CD14-positive monocyte (primary cell): ENCODE results near the gene TCAF1. TPM values are rescaled to one million over a fixed set of nuclear protein-coding genes. Genes with fewer than 3 reads are reported as not detected.
"Not testable (repeated sequence)": the region's sequence is repeated elsewhere in the genome, so short reads cannot be mapped to it uniquely, and the experiment has no call there.

ENCODE experiments used
- DNase-seq, 3 donors: peaks; one replicate each; pipeline ENCODE4 v3.0.0-alpha.2; 2011 to 2022
- H2AFZ ChIP-seq: 2 replicates; pipeline ENCODE4 v1.6.0; 2012; ENCODE audit warnings: mild to moderate bottlenecking, low read depth, low read length, inconsistent platforms; ENCODE audit not compliant: insufficient read depth, poor library complexity, severe bottlenecking
- H3K27ac ChIP-seq, 2 donors: 1 replicate in 1 of 2; 2 replicates in 1 of 2; pipeline ENCODE4 v1.5.1; 2012 to 2013; ENCODE audit warnings: low read length in 2 of 2, control low read depth in 1 of 2, inconsistent platforms in 1 of 2, low read depth in 1 of 2, mild to moderate bottlenecking in 1 of 2
- H3K27me3 ChIP-seq, 2 donors: one replicate each; pipeline versions ENCODE4 v1.6.0 to v1.6.1; 2011 to 2013; ENCODE audit warnings: low read length in 2 of 2; ENCODE audit not compliant: control insufficient read depth in 2 of 2, insufficient read depth in 2 of 2
- H3K36me3 ChIP-seq, 2 donors: replicated peaks in 1 of 2; 1 replicate in 1 of 2; 2 replicates in 1 of 2; pipeline versions ENCODE4 v1.5.1 to v1.6.1; 2012 to 2013; ENCODE audit warnings: low read length in 2 of 2, control low read depth in 1 of 2, inconsistent platforms in 1 of 2, mild to moderate bottlenecking in 1 of 2; ENCODE audit not compliant: insufficient read depth in 2 of 2, control insufficient read depth in 1 of 2
- H3K4me1 ChIP-seq, 2 donors: 1 replicate in 1 of 2; 2 replicates in 1 of 2; pipeline versions ENCODE4 v1.5.1 to v1.6.1; 2012 to 2013; ENCODE audit warnings: low read length in 2 of 2, control low read depth in 1 of 2, inconsistent platforms in 1 of 2, mild to moderate bottlenecking in 1 of 2, moderate library complexity in 1 of 2; ENCODE audit not compliant: insufficient read depth in 2 of 2, control insufficient read depth in 1 of 2
- H3K4me2 ChIP-seq: replicated peaks from 2 replicates; pipeline ENCODE3; 2012; ENCODE audit warnings: low read length, moderate library complexity, mild to moderate bottlenecking; ENCODE audit not compliant: poor library complexity, severe bottlenecking; ENCODE audit errors: extremely low read depth
- H3K4me3 ChIP-seq, 3 experiments: fragments of 200-600 bp in 1 of 3; sonication (generic) in 1 of 3; replicated peaks in 1 of 3; 1 replicate in 2 of 3; 2 replicates in 1 of 3; pipeline ENCODE4 v1.5.1; 2011 to 2013; ENCODE audit warnings: low read length in 3 of 3, mild to moderate bottlenecking in 3 of 3, control low read depth in 2 of 3, low read depth in 2 of 3, inconsistent platforms in 1 of 3, moderate library complexity in 1 of 3
- H3K79me2 ChIP-seq: 2 replicates; pipeline ENCODE4 v1.6.0; 2012; ENCODE audit warnings: mild to moderate bottlenecking, control low read depth, inconsistent platforms, low read length, moderate library complexity; ENCODE audit not compliant: insufficient read depth
- H3K9ac ChIP-seq: 2 replicates; pipeline ENCODE4 v1.6.0; 2017; ENCODE audit warnings: low read length, mild to moderate bottlenecking; ENCODE audit not compliant: insufficient read depth, poor library complexity, severe bottlenecking
- H3K9me3 ChIP-seq, 2 donors: replicated peaks in 1 of 2; 1 replicate in 1 of 2; 2 replicates in 1 of 2; pipeline versions ENCODE4 v1.5.1 to v1.6.1; 2012 to 2013; ENCODE audit warnings: low read length in 2 of 2, control low read depth in 1 of 2; ENCODE audit not compliant: control insufficient read depth in 1 of 2, insufficient read depth in 1 of 2
- H4K20me1 ChIP-seq: 2 replicates; pipeline ENCODE4 v1.6.0; 2012; ENCODE audit warnings: mild to moderate bottlenecking, low read length, control low read depth, moderate library complexity; ENCODE audit not compliant: insufficient read depth
- H3K27ac Mint-ChIP-seq, 7 donors: one replicate each; pipeline ENCODE4 v1.8.0; 2020; ENCODE audit warnings: mild to moderate bottlenecking in 7 of 7, mixed read lengths in 7 of 7, moderate library complexity in 6 of 7, inconsistent platforms in 2 of 7
- H3K27me3 Mint-ChIP-seq, 3 donors: one replicate each; pipeline ENCODE4 v1.8.0; 2021 to 2022; ENCODE audit warnings: low read depth in 3 of 3, mild to moderate bottlenecking in 3 of 3, mixed read lengths in 3 of 3, moderate library complexity in 3 of 3, inconsistent platforms in 1 of 3
- H3K36me3 Mint-ChIP-seq, 2 donors: one replicate each; pipeline ENCODE4 v1.8.0; 2020; ENCODE audit warnings: mixed read lengths in 2 of 2, inconsistent platforms in 1 of 2, mild to moderate bottlenecking in 1 of 2
- H3K4me1 Mint-ChIP-seq: one replicate; pipeline ENCODE4 v1.8.0; 2020; ENCODE audit warnings: mild to moderate bottlenecking, mixed read lengths
- H3K4me3 Mint-ChIP-seq, 2 donors: one replicate each; pipeline ENCODE4 v1.8.0; 2020; ENCODE audit warnings: mild to moderate bottlenecking in 2 of 2, mixed read lengths in 2 of 2, moderate library complexity in 1 of 2
- H3K9me3 Mint-ChIP-seq, 7 donors: one replicate each; pipeline ENCODE4 v1.8.0; 2020 to 2022; ENCODE audit warnings: mixed read lengths in 7 of 7, mild to moderate bottlenecking in 6 of 7, moderate library complexity in 6 of 7, inconsistent platforms in 2 of 7
- WGBS: methylation state at CpG from one replicate; pipeline ENCODE4 v1.1.5; 2013; ENCODE audit warnings: missing lambda C conversion rate; ENCODE audit not compliant: insufficient coverage; 5-methylcytosine and 5-hydroxymethylcytosine counted together
- intact Hi-C, 2 donors: fragments of 100-400 bp; cut with micrococcal nuclease; formaldehyde crosslinking; loops; one replicate each; pipeline versions ENCODE4 v1.15.0 to v1.15.1; 2023
- polyA plus RNA-seq, 3 donors: library from polyadenylated mRNA; depleted of rRNA in 1 of 3; unstranded in 2 of 3; stranded (reverse) in 1 of 3; fragments of 300-500 nt in 2 of 3; fragments of >200 nt in 1 of 3; fragmentation: Illumina TruSeq in 2 of 3; gene quantifications; 1 replicate in 2 of 3; 2 replicates in 1 of 3; pipeline ENCODE4 v1.2.3, GENCODE V29; 2012 to 2021

TCAF1 gene
- polyA plus RNA-seq, 3 donors, result 1.8 to 3.3 (median 3.0) TPM

- H4K20me1 ChIP-seq, H3K27ac ChIP-seq, H3K27me3 ChIP-seq, H3K36me3 Mint-ChIP-seq, H3K4me3 ChIP-seq, intact Hi-C loops, H3K4me2 ChIP-seq, H3K4me3 Mint-ChIP-seq, H3K9ac ChIP-seq, H3K9me3 ChIP-seq, H3K4me1 Mint-ChIP-seq, H3K36me3 ChIP-seq, DNase-seq, H3K4me1 ChIP-seq, H2AFZ ChIP-seq, H3K9me3 Mint-ChIP-seq, H3K79me2 ChIP-seq, H3K27me3 Mint-ChIP-seq, H3K27ac Mint-ChIP-seq: not testable (repeated sequence)
- WGBS, result no CpG with 5 or more reads among the region's 7 CpGs
Measured at GRCh38 chr7:143824295-143825135, 77.5 kb downstream of the TCAF1 start.

DNA sequence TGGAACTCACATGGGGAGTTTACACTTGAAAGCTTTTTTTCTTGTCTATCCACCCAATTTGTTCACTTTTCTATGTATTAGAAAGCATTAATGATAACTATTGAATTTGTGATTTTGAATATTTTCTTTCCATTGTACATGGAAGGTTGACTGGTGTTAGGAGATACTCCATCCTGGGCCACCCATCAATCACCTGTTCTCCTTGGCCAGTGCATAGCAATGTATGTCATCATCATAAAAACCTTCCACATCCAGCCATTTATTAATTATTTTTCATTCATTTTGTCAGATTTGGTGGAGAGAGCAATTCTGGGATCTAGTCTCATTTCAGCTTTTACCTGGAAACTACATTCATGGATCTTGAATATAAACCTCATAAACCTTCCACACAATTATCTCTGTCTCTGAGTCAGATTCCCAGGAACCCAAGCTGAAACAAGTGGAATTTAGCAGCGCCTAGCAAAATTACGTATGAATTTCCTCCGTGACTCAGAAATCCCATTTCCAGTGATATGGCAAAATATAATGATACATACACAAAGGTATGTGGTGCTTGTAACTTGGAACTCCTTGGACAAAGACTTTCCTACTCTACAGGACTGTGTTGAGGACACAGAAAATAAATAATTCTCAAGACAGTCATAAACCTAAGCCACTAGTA is 78.2 kb downstream of the TCAF1 start:
- H3K4me3 Mint-ChIP-seq, H3K27ac Mint-ChIP-seq, DNase-seq, H3K4me2 ChIP-seq, H3K27me3 Mint-ChIP-seq, H3K4me3 ChIP-seq, intact Hi-C loops, H4K20me1 ChIP-seq, H3K36me3 ChIP-seq, H3K9ac ChIP-seq, H3K4me1 Mint-ChIP-seq, H3K79me2 ChIP-seq, H3K27me3 ChIP-seq, H3K36me3 Mint-ChIP-seq, H3K9me3 ChIP-seq, H3K9me3 Mint-ChIP-seq, H3K4me1 ChIP-seq, H2AFZ ChIP-seq, H3K27ac ChIP-seq: not testable (repeated sequence)
- no CpG with 5 or more reads among the region's 3 CpGs for WGBS

DNA sequence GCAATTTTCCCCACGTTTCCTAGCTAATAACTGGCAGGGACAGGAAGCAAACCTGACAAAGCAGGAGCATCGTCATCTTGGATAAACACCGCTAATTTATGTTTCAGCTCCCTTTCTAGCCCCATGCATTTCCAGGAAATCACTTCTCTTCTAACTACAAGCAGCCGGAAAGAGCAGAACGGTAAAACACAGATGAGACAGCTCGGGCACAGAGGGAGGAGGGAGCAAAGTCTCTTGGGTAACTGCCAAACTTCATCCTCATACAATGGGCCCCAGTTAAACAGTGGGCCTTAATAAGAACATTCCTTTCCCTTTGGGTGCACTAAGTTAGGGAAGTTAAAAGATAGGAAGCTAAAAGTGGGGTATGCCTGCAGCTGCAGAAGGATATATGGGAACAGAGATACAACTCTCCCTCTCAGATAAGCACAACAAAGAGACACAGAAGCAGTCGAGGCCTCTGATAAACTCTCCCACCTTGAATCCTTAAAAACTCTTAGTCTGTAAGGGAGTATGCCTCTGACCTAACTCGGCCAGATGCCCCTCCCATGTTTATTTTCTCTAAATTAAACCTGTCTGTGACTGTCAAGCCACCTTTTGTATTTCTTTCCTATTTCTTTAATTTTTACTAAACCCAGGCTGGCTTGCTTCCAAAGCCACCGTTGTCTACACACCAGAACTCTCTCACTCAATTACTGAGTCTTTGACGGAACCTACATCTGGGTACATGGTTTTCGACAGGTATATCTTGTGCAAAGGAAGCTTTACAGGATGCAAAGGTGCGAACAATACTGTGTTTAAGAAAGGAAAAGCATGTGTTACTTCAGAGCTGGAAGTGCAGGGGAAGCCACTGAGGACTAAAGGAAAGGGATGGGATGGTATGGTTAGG is 80.3 kb downstream of the TCAF1 start:
- H3K9me3 ChIP-seq, H2AFZ ChIP-seq, H3K27ac ChIP-seq, H3K4me3 ChIP-seq, H3K27me3 Mint-ChIP-seq, H3K9ac ChIP-seq, H3K79me2 ChIP-seq, H3K4me2 ChIP-seq, H4K20me1 ChIP-seq, intact Hi-C loops, H3K9me3 Mint-ChIP-seq, H3K27ac Mint-ChIP-seq, H3K4me1 ChIP-seq, H3K4me3 Mint-ChIP-seq, H3K36me3 Mint-ChIP-seq, H3K4me1 Mint-ChIP-seq, DNase-seq, H3K27me3 ChIP-seq, H3K36me3 ChIP-seq: not testable (repeated sequence)
- no CpG with 5 or more reads among the region's 12 CpGs for WGBS

DNA sequence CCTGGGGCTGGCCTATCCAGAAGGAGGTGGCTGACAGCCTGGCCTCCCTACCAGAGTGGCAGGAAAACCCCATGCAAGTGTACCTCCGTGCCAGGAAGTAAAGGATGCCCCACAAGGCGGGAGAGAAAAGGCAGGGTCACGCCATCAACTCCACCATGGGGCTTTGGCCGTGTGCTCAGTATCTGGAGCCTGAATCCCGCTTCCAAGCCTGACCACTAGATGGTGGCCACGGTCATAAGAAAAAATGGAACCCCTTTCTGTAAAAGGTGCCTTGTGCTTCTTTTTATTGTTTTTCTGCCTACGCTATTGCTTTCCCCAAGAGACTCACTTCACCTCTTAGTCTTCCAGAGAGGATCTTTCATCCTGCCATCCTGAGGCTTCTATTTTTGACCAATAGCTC is 84.1 kb downstream of the TCAF1 start:
- H3K27me3 Mint-ChIP-seq, H3K4me3 Mint-ChIP-seq, H3K4me1 ChIP-seq, H2AFZ ChIP-seq, H3K4me3 ChIP-seq, H3K4me2 ChIP-seq, H3K79me2 ChIP-seq, H3K27ac Mint-ChIP-seq, intact Hi-C loops, DNase-seq, H3K4me1 Mint-ChIP-seq, H3K36me3 ChIP-seq, H3K36me3 Mint-ChIP-seq, H3K9me3 ChIP-seq, H3K27ac ChIP-seq, H3K27me3 ChIP-seq, H3K9ac ChIP-seq, H4K20me1 ChIP-seq, H3K9me3 Mint-ChIP-seq: not testable (repeated sequence)
- no CpG with 5 or more reads among the region's 7 CpGs for WGBS
